Measurements from ENCODE around the gene UIMC1.

The UIMC1 gene

DNA sequence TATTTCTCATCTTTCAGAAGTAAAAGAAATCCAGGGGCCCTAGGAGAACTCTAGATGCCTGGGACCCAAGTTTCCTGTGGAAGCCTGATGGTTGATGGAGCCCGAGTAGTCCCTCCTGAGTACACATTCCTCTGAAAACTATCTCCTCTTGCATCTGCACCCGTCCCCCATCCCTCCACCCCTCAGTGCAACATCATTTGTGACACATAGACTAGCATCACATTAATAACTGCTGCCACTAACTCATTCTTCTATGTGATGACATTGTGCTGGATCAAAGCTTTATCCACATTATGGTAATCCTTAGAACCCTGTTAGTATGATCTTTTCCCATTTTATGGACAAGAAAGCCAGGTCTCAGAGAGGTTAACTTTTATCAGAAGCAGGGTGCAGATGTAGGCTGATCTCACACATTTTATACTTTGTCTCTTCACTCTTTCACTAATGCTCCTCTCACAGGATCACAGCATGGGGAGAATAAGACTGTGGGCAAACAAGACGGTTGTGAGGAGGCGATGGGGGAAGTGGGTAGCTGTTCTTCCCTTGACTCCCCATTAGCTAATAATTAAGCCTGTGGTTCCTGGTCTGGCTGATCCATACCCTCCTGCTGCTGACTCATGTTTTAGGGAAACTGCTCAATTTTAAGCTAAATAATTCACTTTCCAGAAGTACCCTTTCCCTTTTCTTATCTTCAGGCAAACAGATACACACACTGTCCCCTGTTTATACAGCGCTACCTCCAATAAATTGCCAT, 103.5 kb downstream of the UIMC1 start:
- no peak for TF ChIP-seq TCF12 (IDR thresholded peaks at IDR 0.05; ENCODE audit: low read depth)
- no peak for TF ChIP-seq EP300 (IDR thresholded peaks at IDR 0.05; ENCODE audit: borderline replicate concordance)
- no peak for TF ChIP-seq FOXM1 (IDR thresholded peaks at IDR 0.05; ENCODE audit: borderline replicate concordance, low read depth)
- TF ChIP-seq RAD21 (IDR thresholded peaks at IDR 0.05; ENCODE audit: low read depth): no peak
- no peak for TF ChIP-seq REST (IDR thresholded peaks at IDR 0.05; ENCODE audit: low read depth)
- TF ChIP-seq, protein P1, sequence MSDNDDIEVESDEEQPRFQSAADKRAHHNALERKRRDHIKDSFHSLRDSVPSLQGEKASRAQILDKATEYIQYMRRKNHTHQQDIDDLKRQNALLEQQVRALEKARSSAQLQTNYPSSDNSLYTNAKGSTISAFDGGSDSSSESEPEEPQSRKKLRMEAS (IDR thresholded peaks at IDR 0.05): no peak
- TF ChIP-seq NFIC (IDR thresholded peaks at IDR 0.05): no peak
- TF ChIP-seq EGR1 (IDR thresholded peaks at IDR 0.05): no peak
- TF ChIP-seq YY1 (IDR thresholded peaks at IDR 0.05; ENCODE audit: low read depth): no peak
- TF ChIP-seq TEAD4 (IDR thresholded peaks at IDR 0.05): no peak
- TF ChIP-seq, protein P2, sequence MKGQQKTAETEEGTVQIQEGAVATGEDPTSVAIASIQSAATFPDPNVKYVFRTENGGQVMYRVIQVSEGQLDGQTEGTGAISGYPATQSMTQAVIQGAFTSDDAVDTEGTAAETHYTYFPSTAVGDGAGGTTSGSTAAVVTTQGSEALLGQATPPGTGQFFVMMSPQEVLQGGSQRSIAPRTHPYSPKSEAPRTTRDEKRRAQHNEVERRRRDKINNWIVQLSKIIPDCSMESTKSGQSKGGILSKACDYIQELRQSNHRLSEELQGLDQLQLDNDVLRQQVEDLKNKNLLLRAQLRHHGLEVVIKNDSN (IDR thresholded peaks at IDR 0.05): no peak
- no peak for TF ChIP-seq CREB1 (IDR thresholded peaks at IDR 0.05; ENCODE audit: low read depth)

DNA sequence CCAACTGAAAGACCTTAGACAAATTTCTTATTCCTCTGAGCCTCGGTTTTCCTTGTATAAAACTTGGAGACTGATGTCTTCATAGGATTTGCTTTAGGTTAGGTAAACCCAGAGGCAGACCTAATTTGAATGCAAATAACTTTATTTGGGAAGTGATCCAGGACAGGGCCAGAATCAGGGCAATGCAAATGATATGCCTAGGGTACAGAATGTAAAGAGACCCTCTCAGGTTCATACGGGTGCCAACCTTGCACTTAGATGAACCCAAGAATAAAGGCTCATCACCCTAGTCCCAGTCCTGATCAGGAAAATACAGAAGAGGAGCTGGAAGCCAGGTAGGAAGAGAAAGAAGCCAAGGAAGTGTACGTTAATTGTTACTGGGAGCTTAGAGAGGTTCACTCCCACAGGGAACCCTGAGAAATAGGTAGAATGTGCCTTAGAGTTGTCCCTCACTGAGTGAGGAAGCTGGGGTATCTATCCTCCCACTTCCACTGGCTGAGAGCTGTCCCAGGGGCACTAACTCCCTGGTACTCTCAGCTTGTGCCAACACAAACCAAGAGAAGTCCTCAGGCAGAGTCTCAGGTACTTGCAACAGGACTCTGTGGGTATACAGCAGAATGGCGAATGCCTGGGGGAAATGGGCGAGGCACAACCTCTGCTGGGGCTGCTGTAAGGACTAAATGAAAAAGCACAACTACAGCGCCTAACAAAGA, 104.3 kb downstream of the UIMC1 start:
- no peak for TF ChIP-seq FOXM1 (IDR thresholded peaks at IDR 0.05; ENCODE audit: borderline replicate concordance, low read depth)
- TF ChIP-seq ZBTB7A (IDR thresholded peaks at IDR 0.05; ENCODE audit: low read depth): no peak
- TF ChIP-seq EP300 (IDR thresholded peaks at IDR 0.05; ENCODE audit: borderline replicate concordance): no peak
- no peak for TF ChIP-seq CEBPB (IDR thresholded peaks at IDR 0.05)
- TF ChIP-seq, protein P2 (IDR thresholded peaks at IDR 0.05): no peak
- no peak for TF ChIP-seq REST (IDR thresholded peaks at IDR 0.05; ENCODE audit: low read depth)

GRCh38 chr5:176901260-176902101, 105.1 kb downstream of the UIMC1 start:
- TF ChIP-seq REST (IDR thresholded peaks at IDR 0.05; ENCODE audit: low read depth) (no peak), EP300 (IDR thresholded peaks at IDR 0.05; ENCODE audit: borderline replicate concordance) (no peak)

DNA sequence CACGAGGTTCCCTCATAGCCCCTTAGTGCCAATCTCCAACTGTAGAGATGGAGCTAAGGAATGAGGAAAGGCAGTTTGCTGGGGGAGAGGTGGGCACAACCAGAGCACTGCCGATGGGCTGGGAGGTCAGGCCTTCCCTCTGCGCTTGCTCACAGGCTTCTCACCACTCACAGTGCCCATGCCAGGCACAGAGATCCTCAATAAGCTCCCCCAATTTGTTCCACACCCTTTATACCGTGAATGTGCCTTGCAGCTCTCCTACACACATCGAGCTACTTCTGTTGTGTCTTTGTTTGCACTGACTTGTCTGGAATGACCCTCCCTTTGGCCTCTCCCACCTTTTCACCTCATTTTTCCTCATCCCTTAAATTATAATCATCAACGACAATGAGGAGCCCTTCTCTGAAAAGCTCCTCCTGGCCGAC, 105.8 kb downstream of the UIMC1 start:
- TF ChIP-seq CEBPB (IDR thresholded peaks at IDR 0.05) (no peak), TEAD4 (IDR thresholded peaks at IDR 0.05) (no peak), TAF1 (IDR thresholded peaks at IDR 0.05; ENCODE audit: low read depth) (no peak), FOXM1 (IDR thresholded peaks at IDR 0.05; ENCODE audit: borderline replicate concordance, low read depth) (no peak), EP300 (IDR thresholded peaks at IDR 0.05; ENCODE audit: borderline replicate concordance) (no peak), REST (IDR thresholded peaks at IDR 0.05; ENCODE audit: low read depth) (no peak), EGR1 (IDR thresholded peaks at IDR 0.05) (no peak), NFIC (IDR thresholded peaks at IDR 0.05) (no peak), ZBTB7A (IDR thresholded peaks at IDR 0.05; ENCODE audit: low read depth) (no peak), RAD21 (IDR thresholded peaks at IDR 0.05; ENCODE audit: low read depth) (no peak), TCF12 (IDR thresholded peaks at IDR 0.05; ENCODE audit: low read depth) (no peak), CREB1 (IDR thresholded peaks at IDR 0.05; ENCODE audit: low read depth) (no peak), YY1 (IDR thresholded peaks at IDR 0.05; ENCODE audit: low read depth) (no peak)
- TF ChIP-seq, protein P1 (IDR thresholded peaks at IDR 0.05): no peak
- TF ChIP-seq, protein P2 (IDR thresholded peaks at IDR 0.05): no peak

Data from Ishikawa (cell line).